Left ventricle myocardium inferior (tissue), 1 donor: ENCODE results near the gene MAP3K10. TPM values are rescaled to one million over a fixed set of nuclear protein-coding genes. Genes with fewer than 3 reads are reported as not detected.

ENCODE experiments used
- DNase-seq: peaks from one replicate; pipeline ENCODE4 v3.0.0-alpha.2; 2020
- H3K27ac ChIP-seq: fragments of 200-600 bp; replicated peaks from 2 replicates; pipeline ENCODE4 v1.8.0; 2021
- H3K27me3 ChIP-seq: fragments of 200-600 bp; 2 replicates; pipeline ENCODE4 v1.8.0; 2021; ENCODE audit warnings: low read depth
- H3K36me3 ChIP-seq: fragments of 200-600 bp; 2 replicates; pipeline ENCODE4 v1.8.0; 2021
- H3K4me1 ChIP-seq: fragments of 200-600 bp; 2 replicates; pipeline ENCODE4 v1.8.0; 2021
- H3K4me3 ChIP-seq: fragments of 200-600 bp; 2 replicates; pipeline ENCODE4 v1.8.0; 2021; ENCODE audit warnings: mild to moderate bottlenecking, moderate library complexity
- H3K9me3 ChIP-seq: fragments of 200-600 bp; replicated peaks from 2 replicates; pipeline ENCODE4 v1.8.0; 2021
- CTCF ChIP-seq: fragments of 200-600 bp; IDR thresholded peaks from 2 replicates; pipeline ENCODE4 v1.8.0; 2021; ENCODE audit warnings: antibody characterized with exemption, mild to moderate bottlenecking, borderline replicate concordance
- intact Hi-C: fragments of 100-400 bp; cut with micrococcal nuclease; formaldehyde crosslinking; loops from one replicate; pipeline ENCODE4 v1.11.0; 2022
- total RNA-seq: library from RNA; stranded (reverse); fragmentation: NEBNext Ultra II Directional; extraction: Animal tissue kit (Norgen Biotek cat#: 25700); gene quantifications from one replicate; pipeline ENCODE4 v1.2.1, GENCODE V29; 2021
- donor health status: DM: no; HTN: yes; CAD: no; lungs with severe emphysema.

The MAP3K10 gene
- total RNA-seq, 1 donor from 2014 or later: 17.1 TPM

GRCh38 chr19:40177286-40178070 lies 13.7 kb upstream of the MAP3K10 start:
- Histone ChIP-seq H3K36me3 (no peaks in the 10 kb centered on the region), H3K27me3 (peaks cover 9% of the 10 kb centered on the region), H3K27ac (no peak overlapping the region), H3K4me3 (no peak overlapping the region), H3K9me3 (no peaks in the 10 kb centered on the region), H3K4me1 (peaks cover 8% of the 10 kb centered on the region)
- no peak for TF ChIP-seq CTCF
- intact Hi-C loops: no loop called here
- no peak for DNase-seq

DNA sequence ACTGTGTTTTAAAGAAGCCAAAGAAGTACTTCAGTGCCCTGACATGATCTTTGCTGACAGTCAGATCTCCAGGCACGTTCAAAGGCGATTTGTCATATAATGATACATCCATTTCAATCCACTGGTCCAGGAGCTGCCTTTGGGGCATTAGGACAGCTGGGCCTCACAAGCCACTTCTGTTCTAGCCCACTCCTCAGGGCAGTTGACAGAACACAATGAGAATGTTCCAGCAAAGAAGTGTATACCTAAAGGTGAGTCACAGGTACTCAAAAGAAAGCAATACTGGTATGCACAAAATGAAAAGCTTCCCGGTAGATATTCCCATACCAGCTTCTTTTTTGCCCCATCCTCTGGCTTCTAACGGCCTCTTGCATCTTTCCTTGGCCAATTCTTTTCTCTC lies 12.5 kb upstream of the MAP3K10 start:
- Histone ChIP-seq H3K4me1 (peaks cover 8% of the 10 kb centered on the region), H3K27ac (no peak overlapping the region), H3K9me3 (no peaks in the 10 kb centered on the region), H3K27me3 (peaks cover 9% of the 10 kb centered on the region), H3K36me3 (no peaks in the 10 kb centered on the region), H3K4me3 (no peak overlapping the region)
- DNase-seq: no peak
- intact Hi-C loops: no loop called here
- TF ChIP-seq CTCF: no peak

DNA sequence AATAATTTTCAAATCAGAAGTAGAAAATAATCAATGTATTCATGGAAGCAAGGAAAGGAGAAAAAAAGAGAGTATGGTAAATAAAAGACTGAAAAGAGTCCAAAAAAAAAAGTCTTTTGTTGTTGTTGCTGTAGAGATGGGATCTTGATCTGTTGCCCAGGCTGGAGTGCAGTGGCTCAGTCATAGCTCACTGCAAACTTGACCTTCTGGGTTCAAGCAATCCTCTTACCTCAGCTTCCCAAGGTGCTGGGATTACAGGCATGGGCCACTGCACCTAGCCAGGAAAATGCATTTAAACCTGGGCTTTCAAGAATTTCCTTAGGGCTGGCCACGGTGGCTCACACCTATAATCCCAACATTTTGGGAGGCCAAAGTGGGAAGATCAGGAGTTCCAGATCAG lies 7.0 kb upstream of the MAP3K10 start:
- H3K36me3 ChIP-seq: no peaks in the 10 kb centered on the region
- no peaks in the 10 kb centered on the region for H3K27me3 ChIP-seq
- no peaks in the 10 kb centered on the region for H3K4me1 ChIP-seq
- intact Hi-C loops: no loop called here
- H3K9me3 ChIP-seq: no peaks in the 10 kb centered on the region
- no peak for DNase-seq
- TF ChIP-seq CTCF: no peak
- no peak overlapping the region for H3K27ac ChIP-seq
- no peak overlapping the region for H3K4me3 ChIP-seq

GRCh38 chr19:40191836-40192646 lies 815 bp downstream of the MAP3K10 start:
- TF ChIP-seq CTCF: no peak
- intact Hi-C loops: no loop called here
- H3K36me3 ChIP-seq: no peaks in the 10 kb centered on the region
- no peaks in the 10 kb centered on the region for H3K9me3 ChIP-seq
- H3K27me3 ChIP-seq: no peaks in the 10 kb centered on the region
- H3K27ac ChIP-seq: peak overlapping the region; percentile 95
- DNase-seq: no peak
- peaks cover 31% of the 10 kb centered on the region for H3K4me1 ChIP-seq
- peak overlapping the region; percentile 96 for H3K4me3 ChIP-seq

DNA sequence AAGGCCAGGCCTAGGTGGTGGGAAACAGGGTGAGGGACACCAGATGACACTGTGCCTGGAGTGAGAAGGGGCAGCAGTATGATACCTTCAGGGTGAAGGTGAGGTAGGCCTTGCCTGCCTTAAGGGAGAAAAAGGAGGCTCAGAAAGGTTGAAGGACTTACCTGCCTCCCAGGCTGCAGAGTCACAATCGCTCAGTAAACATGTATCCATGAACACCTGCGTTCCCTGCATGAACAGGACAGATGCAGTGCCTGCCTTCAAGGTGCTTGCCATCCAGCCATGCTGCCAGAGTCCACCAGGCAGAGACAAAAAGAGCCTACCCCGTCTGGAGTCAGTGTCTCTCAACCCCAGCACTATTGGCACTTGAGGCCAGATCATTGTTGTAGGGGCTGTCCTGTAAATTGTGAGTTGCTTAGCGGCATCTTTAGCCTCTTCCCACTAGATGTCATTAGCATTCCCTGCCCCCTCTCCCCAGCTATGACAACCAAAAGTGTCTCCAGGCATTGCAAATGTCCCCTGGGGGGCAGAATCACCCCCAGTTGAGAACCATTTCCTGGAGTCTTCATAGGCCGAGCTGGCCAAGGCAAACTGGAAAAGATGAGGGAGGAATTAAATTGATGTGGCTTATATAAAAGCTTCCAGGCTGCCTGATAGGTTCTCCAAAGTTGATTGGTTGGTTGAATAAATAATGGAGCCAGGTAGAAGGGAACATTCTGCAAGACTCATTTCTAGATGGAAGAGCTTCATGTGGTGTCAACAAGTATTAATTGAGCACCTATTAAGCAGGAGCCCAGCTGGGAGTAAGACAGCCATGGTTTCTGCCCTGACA lies 1.7 kb downstream of the MAP3K10 start:
- Histone ChIP-seq H3K27ac (no peak overlapping the region), H3K9me3 (no peaks in the 10 kb centered on the region), H3K27me3 (no peaks in the 10 kb centered on the region), H3K4me1 (peaks cover 31% of the 10 kb centered on the region), H3K4me3 (peak overlapping the region; percentile 96), H3K36me3 (no peaks in the 10 kb centered on the region)
- intact Hi-C loops: no loop called here
- no peak for TF ChIP-seq CTCF
- no peak for DNase-seq
